Stimulated activated CD8-positive, alpha-beta memory T cell treated with anti-CD3 and anti-CD28 coated beads, Interleukin-7, amount 100 ng/mL, for 48 hours (primary cell): ENCODE measurements around the gene PRKN.

Experiments
- DNase-seq, 2 donors: peaks; one replicate each; pipeline ENCODE4 v3.0.0-alpha.2; 2020; ENCODE audit warnings: low read depth in 1 of 2; ENCODE audit errors: extremely low read depth in 1 of 2

The PRKN gene

DNA sequence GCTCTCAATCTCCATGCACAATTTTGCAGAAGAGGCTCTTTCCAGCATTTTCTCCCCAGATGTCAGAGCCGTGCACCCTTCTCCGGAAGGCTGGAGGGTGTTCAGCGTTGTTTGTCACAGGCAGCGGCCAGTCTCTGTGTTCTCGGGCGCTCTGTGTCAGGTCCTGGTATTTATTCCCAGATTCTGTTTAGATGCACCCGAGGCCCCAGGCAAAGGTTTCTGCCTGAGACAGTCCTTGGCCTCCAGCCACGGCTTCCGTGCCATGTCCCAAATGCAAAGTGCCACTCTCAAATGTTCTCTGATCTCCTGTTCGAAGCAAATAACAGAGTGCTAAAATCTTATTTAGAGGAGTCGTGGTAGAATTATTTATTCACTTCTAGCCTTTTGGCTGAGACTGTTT is 1313.4 kb downstream of the PRKN start:
- no peak for DNase-seq

DNA sequence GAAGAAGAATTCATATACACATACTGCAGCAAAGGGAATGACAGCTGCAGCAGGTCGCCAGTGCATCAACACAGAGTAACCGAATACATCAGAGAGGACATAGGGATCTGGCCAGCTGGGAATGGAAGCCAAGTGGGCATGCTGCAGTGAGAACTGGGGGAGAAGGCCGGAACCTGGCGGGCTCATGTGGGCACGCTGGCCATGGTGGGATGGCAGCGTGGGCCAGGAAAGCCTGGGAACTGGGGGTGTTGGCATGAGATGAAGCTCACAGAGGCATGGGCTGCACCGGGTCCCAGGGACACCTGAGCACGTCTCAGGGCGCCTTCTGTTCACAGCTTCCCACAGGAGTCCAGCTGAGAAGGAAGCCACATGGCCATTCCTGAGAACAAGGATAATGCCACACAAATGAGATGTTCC is 1314.2 kb downstream of the PRKN start:
- DNase-seq, result no peak

DNA sequence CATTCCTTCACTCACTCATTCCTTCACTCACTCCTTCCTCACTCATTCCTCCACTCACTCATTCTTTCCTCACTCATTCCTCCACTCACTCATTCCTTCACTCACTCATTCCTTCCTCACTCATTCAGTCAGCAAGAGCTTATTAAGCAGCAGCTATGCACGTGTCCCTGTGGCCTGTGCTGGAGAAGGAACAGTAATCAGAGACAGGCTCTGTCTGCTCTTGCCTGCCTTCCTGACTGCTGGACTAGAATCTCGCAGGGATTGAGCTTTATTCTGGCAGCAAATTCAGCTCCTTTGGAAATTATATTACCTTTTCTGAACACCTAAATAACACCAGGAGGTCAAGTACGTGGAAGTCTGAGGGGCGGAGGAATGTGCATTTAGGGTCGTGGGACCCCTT is 1314.8 kb downstream of the PRKN start:
- no peak for DNase-seq

DNA sequence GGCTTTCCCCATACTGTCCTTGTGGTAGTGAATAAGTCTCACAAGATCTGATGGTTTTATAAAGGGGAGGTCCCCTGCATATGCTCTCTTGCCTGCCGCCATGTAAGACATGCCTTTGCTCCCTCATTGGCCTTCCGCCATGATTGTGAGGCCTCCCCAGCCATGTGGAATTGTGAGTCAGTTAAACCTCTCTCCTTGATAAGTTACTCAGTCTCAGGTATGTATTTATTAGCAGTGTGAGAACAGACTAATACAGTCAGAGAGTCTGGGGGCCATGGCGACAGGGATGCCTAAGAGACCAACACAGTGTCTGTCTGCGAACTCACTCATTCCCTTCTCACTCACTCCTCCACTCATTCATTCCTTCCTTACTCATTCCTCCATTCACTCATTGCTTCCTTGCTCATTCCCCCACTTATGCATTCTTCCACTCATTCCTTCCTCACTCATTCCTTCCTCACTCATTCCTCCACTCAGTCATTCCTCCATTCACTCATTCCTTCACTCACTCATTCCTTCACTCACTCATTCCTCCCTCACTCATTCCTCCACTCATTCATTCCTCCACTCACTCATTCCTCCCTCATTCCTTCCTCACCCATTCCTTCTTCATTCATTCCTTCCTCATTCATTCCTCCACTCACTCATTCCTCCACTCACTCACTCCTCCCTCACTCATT is 1316.2 kb downstream of the PRKN start:
- DNase-seq, result no peak

DNA sequence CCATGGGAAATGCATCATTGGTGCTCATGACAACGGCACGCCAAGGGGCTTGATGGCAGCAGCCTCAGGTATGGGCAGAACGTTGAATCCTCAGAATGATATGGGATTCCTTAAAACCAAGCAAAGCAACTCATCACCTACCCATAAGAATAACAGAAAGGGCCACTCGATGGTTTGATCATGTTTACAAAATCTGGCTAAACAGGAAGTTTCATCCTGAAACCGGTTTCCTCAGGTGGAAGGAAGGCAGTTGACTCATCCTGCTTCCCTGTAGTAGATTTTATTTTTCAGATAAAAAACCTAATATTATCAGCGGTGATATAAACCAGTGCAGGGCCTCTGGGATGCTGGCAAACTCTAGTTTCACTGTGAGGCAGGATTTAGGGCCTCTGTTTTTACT is 1316.8 kb downstream of the PRKN start:
- DNase-seq, result no peak

DNA sequence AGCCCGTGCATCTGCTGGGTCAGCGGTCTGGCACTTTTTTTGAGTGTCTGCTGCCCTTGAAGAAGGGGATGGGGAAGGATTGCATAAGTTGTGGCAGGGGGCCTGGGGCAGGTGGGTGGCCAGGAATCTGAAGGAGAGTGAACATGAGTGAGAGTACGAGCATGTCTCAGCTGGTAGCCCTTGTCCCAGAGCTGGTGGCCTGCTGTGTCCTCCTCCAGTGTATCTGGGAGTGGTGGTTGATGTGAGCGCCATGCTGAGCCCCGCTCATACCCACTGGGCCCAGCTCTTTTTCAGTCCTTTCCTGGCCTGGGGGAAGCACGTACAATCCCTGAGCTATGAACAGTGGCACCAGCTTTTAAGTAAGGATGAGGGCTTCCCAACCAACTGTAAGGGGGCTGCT is 1317.5 kb downstream of the PRKN start:
- DNase-seq, result no peak

DNA sequence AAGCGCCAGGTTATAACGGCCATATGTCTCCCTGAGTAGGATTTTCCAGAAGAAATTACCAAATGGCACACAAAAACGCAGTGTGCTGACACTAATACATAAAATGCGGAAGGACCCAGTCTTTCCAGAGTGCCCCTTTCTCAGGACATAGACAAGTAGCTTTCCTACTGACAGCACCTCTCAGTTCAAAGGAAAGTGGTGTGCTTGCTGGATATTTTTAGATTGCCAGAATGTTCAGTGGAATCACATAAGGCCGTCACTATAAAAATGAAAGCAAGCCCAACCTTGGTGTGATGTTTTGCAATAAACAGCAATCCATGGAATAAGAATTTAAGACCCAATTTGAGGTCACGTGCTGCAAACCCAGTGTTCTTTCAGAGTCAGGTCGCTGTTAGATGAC is 1318.2 kb downstream of the PRKN start:
- DNase-seq, result no peak

DNA sequence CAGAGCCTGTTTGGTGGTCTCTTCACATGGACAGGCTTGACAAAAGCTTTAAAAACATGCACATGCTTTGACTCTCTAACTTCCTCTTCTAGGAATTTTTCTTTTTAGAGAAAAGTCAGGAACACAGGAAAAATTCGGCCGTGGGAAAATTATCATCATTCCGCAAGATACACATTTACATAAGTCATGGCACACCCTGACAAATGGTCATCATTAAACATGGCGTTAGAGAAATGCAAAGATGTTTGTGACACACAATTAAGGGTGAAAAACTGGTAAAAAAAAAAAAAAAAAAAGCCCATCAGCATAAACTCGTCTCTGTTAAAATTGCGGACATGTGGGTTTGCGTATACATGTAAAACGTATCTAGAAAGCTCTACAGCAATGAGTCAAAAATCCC is 1319.5 kb downstream of the PRKN start:
- no peak for DNase-seq

DNA sequence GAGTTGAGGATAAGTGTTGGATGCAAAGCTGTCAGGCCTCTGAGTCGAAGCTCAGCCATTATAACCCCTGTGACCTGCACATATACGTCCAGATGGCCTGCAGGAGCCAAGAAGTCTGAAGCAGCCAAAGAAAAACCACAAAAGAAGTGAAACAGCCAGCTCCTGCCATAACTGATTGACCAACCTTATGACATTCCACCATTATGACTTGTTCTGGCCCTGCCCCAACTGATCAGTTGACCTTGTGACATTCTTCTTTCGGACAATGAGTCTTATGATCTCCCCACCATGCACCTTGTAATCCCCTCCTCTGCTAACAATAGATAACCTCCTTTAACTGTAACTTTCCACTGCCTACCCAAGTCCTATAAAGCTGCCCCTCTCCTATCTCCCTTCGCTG is 1320.0 kb downstream of the PRKN start:
- no peak for DNase-seq

DNA sequence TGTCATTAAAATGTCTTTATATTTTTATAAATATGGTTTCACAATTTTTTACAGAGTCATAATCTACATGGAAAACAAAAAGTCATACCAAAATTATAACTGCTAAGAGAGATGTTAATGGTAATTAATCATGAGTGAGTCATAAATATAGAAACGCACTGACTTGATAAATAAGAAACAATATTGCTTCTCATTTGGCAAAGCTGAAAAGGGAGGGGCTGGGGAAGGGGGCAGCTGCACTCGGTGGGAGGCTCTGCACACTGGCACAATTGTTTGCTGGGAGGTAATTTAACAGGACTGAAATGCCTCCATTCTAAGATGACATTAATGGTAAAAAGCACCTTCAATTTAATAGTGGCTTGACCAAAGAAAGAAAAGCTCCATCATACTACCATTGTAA is 1320.5 kb downstream of the PRKN start:
- no peak for DNase-seq

DNA sequence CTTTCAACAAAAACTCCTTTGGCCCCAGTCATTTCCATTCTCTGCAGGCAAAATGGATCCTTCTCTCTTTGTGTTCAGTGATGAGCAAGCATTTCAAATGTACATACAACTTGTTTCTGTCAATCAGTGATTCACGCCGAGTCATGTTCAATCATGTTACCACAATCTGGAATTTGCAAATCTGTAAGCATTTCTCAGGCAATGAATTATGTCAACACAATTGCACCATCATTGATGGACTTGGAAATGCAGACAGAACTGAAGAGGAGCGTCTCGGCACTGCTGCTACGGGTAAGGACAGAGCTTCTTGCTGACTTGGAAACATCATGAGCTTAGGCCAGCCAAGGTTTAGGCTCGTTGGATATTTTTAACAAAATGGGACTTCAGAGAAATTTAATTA is 1320.9 kb downstream of the PRKN start:
- no peak for DNase-seq

DNA sequence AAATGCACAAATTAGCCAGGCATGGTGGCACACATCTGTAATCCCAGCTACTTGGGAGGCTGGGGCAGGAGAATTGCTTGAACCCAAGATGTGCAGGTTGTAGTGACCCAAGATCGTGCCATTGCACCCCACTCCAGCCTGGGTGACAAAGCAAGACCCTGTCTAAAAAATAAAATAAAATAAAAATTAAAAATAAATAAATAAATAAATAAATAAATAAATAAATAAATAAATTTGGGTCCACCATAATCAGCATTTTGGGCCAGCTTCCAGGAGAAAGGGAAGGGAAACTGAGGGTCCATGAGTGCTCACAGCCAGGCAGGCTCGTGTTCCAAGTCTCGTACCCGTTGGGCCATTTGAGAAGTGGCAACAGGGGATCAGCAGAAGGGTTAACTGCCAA is 1322.1 kb downstream of the PRKN start:
- no peak for DNase-seq

DNA sequence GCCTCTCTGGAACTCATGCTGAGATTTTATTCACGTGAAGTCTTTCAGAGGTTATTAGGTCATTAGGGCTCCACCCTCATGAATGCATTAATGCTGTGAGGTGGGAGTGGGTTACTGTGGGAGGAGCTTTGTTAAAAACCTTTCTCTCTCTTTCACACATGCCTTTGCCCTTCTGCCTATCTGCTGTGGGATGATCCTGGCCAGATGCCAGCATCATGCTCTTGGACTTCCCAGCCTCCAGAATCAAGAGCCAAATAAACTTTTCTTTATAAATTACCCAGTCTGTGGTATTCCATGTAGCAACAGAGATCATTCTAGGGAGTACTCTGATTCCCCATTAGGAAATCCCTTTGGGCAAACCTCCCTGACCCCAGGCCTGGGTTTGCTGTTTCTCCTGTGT is 1323.8 kb downstream of the PRKN start:
- DNase-seq, result no peak

DNA sequence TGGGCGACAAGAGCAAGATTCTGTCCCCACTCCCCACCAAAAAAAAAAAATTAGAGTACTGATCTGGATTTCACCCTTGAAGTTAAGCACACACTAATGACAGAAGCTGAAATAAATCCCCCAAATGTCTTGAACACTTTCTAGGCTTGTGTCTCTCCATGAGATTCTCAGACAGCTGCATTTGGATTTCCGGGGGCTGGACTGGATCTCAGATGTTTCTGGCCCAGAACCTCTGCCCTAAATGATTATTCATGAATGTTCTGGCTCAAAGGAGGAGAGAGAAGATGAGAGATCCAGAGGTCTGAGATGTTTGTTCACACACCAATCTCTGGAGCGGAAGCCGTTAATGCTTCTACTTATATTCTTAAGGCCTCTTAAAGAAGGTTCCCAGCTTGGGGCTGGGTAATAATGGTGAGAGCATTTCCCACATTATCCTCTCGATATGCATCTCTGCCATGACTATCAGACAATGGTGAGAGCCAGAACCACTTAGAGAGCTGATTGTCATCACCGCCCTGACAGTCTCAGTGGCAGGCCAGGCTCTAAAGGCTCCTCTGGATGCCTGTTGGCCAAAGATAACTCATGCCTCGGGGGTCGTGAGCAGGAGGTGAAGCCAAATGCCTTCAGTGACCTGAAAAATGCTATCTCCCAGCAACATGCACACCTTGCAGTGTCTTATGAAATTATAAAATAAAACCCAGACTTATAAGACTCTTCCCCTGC is 1325.8 kb downstream of the PRKN start:
- DNase-seq, result no peak

DNA sequence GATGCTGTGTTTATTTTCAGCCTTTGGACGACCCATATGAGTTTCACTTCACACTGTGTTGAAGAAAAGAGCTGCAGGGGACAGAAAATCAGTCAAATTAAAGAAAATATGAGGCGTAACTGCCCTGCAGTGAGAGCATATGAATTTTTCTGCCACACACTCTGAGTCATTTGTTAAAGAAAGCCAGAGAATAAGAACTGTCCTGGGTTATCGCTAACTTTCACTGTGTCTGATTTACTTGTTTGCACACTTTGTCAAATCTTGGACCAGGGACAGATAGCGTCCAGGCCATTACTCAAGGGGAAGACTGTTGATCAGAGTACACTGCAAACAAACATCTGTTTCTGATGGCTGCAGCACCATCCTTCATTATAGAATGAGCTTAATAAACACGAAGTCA is 1326.9 kb downstream of the PRKN start:
- no peak for DNase-seq

DNA sequence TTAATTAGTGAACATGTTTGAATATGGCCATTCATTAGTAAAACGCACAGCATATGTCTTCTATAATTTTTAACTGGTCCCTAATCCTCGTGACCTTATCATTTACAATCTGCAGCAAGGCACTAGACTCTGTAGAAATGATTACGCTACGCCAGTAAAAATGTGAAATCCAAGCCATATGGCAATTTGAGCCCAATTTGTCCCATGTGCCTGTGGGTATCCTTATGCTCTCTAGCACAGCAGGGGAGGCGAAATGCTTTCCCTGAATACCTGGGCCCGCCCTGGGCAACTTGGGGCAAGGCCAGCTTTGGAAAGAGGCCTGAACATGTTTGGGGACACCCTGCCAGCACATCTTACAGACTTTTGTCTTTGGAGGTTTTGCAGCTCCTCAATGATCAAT is 1331.0 kb downstream of the PRKN start:
- no peak for DNase-seq

DNA sequence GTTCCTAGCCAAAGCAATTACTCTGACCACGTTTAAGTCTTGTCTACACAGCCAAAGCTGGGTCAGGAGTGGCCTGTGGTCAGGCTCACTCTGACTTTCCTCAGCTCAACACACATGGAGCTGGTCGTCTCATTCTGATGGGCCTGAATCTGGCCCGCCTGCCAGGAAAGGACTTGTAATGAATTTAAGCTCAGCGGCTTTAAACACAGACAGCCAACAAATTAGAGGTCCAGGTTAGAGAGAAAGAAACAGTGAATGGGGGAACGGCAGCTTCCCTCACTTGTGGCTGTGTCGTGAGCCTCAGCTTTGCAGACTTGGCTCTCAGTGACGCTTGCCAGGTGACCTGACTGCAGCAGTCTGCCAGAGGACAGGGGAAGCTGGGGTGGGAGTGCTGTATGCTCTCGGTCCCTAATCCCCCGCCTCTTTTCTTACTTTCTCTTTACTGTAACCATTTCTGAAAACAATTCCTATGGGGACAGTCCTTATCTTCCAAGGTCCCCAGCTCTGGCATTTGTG is 1331.8 kb downstream of the PRKN start:
- DNase-seq, result no peak

DNA sequence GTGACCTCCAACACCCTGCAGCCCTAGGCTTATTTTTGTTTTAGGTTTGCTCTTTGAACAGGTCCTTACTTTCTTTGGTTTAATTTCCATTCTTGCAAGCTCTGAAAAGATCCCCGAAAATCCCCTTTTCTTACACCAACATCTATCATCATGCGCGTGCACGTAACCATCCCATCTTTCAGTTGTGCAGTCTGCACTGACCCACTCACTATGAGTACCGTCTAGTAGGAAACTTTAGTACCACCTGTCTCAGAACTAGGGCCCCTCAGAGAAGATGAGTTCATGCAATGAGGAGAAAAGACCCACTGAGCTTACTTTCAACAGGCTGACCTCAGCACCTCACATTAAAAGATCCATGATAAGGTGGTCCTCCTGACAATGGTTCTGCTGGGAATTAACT is 1333.1 kb downstream of the PRKN start:
- DNase-seq, result no peak

DNA sequence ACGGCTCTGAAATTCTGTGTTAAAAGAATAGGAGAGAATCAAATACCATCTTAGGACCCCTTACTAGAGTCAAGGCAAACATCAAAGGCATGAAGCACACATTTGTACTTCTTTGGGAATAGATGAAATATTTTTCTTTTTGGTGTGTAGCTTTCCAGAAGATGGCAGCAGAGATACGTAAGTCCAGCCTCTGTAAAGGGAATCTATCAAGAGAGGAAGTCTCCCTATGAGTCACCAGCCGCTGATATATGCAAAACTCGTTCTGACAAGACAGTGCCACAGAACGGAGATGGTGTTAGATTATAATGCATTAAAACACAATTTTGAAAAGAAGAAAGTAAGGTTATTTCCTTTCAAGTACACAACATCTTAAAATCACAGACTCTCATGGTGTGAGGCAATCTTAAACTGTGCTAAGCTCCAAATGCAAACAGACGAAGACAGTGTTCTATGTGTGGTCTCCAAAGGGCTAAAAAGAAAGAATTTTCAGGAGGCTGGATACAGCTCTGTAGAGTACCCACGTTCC is 1333.7 kb downstream of the PRKN start:
- DNase-seq, result peak in 1 of 2 donors; percentile 56

DNA sequence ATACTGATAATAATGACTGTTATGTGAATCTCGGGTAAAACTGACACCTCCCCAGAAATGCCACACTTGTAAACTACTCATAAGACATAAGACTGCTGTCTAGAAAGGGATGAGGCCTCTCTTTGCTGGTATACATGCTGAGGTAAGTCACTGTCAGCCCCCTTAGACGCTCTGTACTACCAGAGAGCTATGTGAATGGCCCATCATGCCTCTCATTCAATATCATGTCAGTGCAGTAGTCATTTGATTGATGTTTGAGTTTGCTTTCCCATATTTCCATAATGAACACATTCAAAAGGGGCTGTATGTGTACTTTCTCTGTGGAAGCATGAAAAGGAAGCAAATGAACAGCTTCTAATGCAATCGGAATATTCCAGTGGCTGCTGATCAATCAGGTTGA is 1334.3 kb downstream of the PRKN start:
- DNase-seq, result no peak

DNA sequence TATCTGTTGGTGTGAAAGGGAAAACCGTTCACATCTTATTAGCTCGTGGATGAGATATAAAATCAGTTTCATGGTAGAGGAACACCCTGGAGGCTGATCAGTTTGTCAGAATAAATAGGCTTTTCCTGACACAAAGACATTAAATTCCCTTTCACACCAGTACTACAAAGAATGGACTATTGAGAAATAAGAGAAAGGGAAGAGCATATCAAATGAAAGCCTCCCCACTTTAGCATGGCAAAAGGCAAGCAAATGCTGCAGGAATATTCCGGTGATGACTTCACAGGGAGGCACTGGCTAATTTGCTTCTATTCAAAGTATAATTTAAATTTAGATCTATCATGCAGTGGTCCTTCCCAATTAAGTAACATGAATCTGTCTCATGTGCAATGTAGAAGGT is 1337.8 kb downstream of the PRKN start:
- DNase-seq, result no peak

DNA sequence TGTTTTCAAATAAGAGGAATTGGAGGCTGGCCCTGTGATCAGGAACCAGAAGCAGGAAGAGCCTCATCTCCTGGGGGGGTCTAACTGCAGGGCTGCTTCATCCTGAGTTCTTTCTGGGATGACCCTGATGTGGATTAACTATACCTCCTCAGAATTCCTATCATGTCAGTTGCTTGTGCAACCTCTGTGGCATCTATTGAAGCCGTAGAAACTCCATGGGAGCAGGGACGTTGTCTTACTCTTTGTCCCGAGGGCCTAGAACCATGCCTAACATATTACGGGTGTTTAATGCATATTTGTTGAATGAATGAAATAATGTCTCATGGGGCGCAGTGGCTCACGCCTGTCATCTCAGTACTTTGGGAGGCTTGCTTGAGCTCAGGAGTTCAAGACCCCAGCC is 1343.6 kb downstream of the PRKN start:
- no peak for DNase-seq
